Breast epithelium (tissue), 4 donors: Measurements from ENCODE around the gene ARHGAP44. TPM values are rescaled to one million over a fixed set of nuclear protein-coding genes. Genes with fewer than 3 reads are reported as not detected.

ENCODE experiments used
- DNase-seq, 2 donors: peaks; one replicate each; pipeline ENCODE4 v3.0.0-alpha.2; 2019; ENCODE audit warnings: low spot score in 2 of 2
- H3K27ac ChIP-seq, 2 donors: fragments of 200-600 bp; sonication (generic) in 1 of 2; one replicate each; pipeline ENCODE4 v1.5.1; 2016 to 2019; ENCODE audit warnings: mild to moderate bottlenecking in 1 of 2
- H3K27me3 ChIP-seq, 2 donors: fragments of 200-600 bp; sonication (generic) in 1 of 2; one replicate each; pipeline versions ENCODE4 v1.5.1 to v1.6.0; 2017 to 2019; ENCODE audit warnings: control low read depth in 1 of 2, mild to moderate bottlenecking in 1 of 2
- H3K36me3 ChIP-seq: fragments of 200-600 bp; one replicate; pipeline ENCODE4 v1.5.1; 2019
- H3K4me1 ChIP-seq, 2 donors: fragments of 200-600 bp; sonication (generic); one replicate each; pipeline ENCODE4 v1.5.1; 2016 to 2019; ENCODE audit warnings: control low read depth in 1 of 2
- H3K4me3 ChIP-seq, 3 donors: fragments of 200-600 bp; sonication (generic); 1 replicate in 2 of 3; 2 replicates in 1 of 3; pipeline ENCODE4 v1.5.1; 2016 to 2019; ENCODE audit warnings: mild to moderate bottlenecking in 3 of 3, moderate library complexity in 2 of 3
- H3K9me3 ChIP-seq, 2 donors: fragments of 200-600 bp; sonication (generic) in 1 of 2; one replicate each; pipeline ENCODE4 v1.5.1; 2016 to 2019; ENCODE audit warnings: control low read depth in 1 of 2
- POLR2A ChIP-seq: fragments of 450-650 bp; IDR thresholded peaks from one replicate; pipeline ENCODE4 v1.6.1; 2016; ENCODE audit warnings: antibody characterized with exemption, mild to moderate bottlenecking, moderate library complexity
- POLR2AphosphoS5 ChIP-seq, 3 donors: sonication (generic); formaldehyde crosslinking; IDR thresholded peaks; one replicate each; pipeline ENCODE4 v1.6.1; 2017; ENCODE audit warnings: antibody characterized with exemption in 3 of 3
- intact Hi-C: fragments of 100-400 bp; cut with DNase I; formaldehyde crosslinking; loops from one replicate; pipeline ENCODE4 v1.15.1; 2023; ENCODE audit warnings: low total_unique reads
- total RNA-seq, 3 donors: library from RNA; depleted of rRNA; stranded (reverse); fragments of >200 nt; gene quantifications; one replicate each; pipeline ENCODE4 v1.1.0, GENCODE V29; 2016
- TF ChIP-seq, protein P1 (sequence below), 3 donors: fragments of 450-650 bp; IDR thresholded peaks; one replicate each; pipeline ENCODE4 v1.5.1; 2016 to 2017; ENCODE audit warnings: antibody characterized with exemption in 3 of 3, mild to moderate bottlenecking in 3 of 3, moderate library complexity in 3 of 3

Gene ARHGAP44
- total RNA-seq, 3 donors from 2014 or later = 2.4 to 13.0 (median 4.9) TPM

DNA sequence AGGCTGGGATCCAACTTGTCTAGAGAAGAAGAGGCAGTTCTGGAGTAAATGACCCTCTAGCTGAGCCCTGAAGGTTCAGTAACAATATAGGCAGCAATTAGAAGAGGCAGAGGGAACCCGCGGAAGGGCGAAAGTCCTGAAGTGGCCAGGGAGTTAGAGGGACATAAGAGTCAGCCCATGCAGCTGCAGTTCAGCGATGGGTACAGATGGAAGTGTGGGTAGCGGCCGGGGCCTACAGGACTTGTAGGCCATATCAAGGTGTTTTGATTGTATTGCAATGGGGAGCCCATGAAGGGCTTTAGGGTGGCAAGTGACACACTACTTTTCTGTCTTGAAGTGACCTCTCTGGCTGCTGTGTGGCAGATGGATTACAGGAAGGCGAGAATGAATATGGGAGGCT is 225.5 kb downstream of the ARHGAP44 start:
- Histone ChIP-seq H3K36me3 (peaks cover 6% of the 10 kb centered on the region), H3K9me3 (no peaks in the 10 kb centered on the region), H3K4me3 (no peak overlapping the region), H3K27me3 (no peaks in the 10 kb centered on the region), H3K27ac (no peak overlapping the region), H3K4me1 (no peaks in the 10 kb centered on the region)
- TF ChIP-seq, protein P1, sequence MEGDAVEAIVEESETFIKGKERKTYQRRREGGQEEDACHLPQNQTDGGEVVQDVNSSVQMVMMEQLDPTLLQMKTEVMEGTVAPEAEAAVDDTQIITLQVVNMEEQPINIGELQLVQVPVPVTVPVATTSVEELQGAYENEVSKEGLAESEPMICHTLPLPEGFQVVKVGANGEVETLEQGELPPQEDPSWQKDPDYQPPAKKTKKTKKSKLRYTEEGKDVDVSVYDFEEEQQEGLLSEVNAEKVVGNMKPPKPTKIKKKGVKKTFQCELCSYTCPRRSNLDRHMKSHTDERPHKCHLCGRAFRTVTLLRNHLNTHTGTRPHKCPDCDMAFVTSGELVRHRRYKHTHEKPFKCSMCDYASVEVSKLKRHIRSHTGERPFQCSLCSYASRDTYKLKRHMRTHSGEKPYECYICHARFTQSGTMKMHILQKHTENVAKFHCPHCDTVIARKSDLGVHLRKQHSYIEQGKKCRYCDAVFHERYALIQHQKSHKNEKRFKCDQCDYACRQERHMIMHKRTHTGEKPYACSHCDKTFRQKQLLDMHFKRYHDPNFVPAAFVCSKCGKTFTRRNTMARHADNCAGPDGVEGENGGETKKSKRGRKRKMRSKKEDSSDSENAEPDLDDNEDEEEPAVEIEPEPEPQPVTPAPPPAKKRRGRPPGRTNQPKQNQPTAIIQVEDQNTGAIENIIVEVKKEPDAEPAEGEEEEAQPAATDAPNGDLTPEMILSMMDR (IDR thresholded peaks at IDR 0.05) = no peak
- TF ChIP-seq POLR2A (no peak), POLR2AphosphoS5 (IDR thresholded peaks at IDR 0.05) (no peak)
- DNase-seq = no peak
- intact Hi-C loops = no loop called here

DNA sequence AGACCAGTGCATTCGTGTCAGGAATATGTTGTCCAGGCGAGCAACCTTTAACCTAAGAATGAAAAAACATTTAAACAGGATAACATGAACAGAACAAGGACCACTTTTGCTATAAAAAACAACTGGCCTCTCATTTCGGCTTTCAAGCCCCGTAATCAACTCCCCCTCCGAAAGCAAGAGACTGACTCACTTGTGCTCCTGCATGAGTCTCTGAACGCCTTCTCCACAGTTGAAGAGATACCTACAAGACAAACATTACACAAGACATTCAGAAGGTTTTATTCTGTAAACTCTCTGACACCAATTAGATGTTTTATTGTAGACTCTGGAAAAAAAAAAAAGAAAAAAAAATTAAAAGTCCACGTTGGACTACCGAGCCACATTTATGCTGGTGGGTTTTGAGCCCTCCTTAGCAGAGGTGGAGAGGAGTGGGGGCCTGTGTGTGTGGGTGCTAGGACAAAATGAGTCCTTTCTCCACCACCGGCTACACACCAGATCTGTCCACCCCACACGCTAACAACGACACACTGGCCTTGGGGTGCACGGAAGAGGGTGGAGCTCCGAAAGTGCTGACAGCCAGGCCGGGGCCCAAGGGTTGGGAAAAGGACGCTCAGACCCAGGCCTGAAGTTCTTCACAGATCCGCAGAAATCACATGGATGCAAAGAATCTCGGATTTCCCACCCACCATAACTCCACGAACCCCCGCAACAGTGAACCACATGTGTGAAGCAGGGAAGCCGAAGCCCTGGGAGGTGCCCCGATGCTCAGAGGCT is 227.8 kb downstream of the ARHGAP44 start:
- no peaks in the 10 kb centered on the region for H3K9me3 ChIP-seq
- no peaks in the 10 kb centered on the region for H3K36me3 ChIP-seq
- intact Hi-C loops = no loop called here
- no peaks in the 10 kb centered on the region for H3K4me1 ChIP-seq
- H3K27ac ChIP-seq = peak overlapping the region; percentile 88
- H3K4me3 ChIP-seq = peak overlapping the region; percentile 67 to 97 (median 95)
- DNase-seq = no peak
- no peak for TF ChIP-seq POLR2AphosphoS5 (IDR thresholded peaks at IDR 0.05)
- TF ChIP-seq, protein P1 (IDR thresholded peaks at IDR 0.05) = no peak
- no peak for TF ChIP-seq POLR2A
- H3K27me3 ChIP-seq = no peaks in the 10 kb centered on the region

DNA sequence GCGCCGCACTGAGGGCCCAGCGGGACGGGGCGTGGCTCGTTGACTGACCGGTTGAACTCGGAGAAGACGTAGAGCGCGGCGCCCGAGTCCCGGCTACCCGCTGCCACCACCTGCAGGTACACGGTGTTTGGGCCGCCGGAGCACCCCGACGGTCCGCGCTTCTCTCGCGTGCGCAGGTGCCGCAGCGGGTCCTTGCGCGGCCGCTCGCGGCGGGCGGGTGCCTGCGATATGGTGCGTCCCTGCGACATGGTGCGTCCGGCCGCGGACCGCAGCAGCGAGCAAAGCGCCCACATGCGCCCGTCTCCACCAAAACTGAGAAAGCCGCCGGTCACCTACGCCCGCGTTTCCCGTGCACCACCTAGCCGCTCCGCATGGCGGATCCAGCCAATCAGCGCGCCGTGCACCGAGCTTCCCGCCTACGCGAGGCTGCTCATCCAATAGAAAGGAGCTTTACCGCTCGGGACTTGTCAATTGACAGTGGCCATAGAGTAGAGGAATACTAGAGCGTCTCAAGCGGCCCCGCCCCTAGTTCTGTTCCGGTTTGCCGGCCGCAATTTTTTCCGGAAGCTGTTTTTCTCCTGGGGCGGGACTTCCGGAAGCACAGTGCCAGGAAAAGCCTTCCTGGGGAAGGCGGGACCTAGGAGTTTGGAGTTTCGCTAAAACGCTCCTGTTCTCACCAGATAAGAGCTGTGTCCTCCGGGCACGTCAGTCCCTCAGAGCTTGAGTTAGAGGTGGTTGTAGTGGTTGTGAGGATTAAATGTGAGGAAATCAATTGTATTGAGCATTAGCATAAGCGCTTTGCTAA is 228.6 kb downstream of the ARHGAP44 start, which contains the start of gene ELAC2:
Gene ELAC2, minus strand, starts transcription at position 373 of the 805 bp plus-strand sequence. Its CDS starts 80 bp downstream, at position 293.
- intact Hi-C loops = no loop called here
- peak; percentile 46 for TF ChIP-seq POLR2A
- TF ChIP-seq POLR2AphosphoS5 (IDR thresholded peaks at IDR 0.05) = peak; percentile 17 to 77 (median 62)
- TF ChIP-seq, protein P1 (IDR thresholded peaks at IDR 0.05) = peak; percentile 13 to 28 (median 14)
- peak; percentile 96 to 98 for DNase-seq

DNA sequence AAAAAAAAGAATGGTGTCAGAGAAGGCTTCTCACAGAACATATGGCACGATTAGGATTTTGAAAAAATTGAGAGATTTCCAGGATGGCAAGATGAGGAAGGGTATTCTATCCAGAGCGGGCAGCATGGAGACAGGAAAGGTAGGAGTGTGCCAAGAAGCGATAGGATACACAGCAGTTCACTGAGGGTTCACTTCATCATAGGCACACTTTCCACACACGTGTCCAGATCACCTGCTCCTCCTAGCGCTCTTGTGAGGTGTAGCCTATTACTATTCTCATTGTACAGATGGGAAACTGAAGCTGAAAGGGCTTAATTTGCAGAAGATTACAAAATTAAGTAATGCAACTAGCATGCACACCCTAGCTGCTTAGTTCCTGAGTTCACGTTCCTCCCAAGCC is 234.7 kb downstream of the ARHGAP44 start:
- DNase-seq = no peak
- Histone ChIP-seq H3K4me3 (no peak overlapping the region), H3K27me3 (no peaks in the 10 kb centered on the region), H3K36me3 (no peaks in the 10 kb centered on the region), H3K9me3 (no peaks in the 10 kb centered on the region), H3K4me1 (no peaks in the 10 kb centered on the region), H3K27ac (no peak overlapping the region)
- intact Hi-C loops = no loop called here
- TF ChIP-seq, protein P1 (IDR thresholded peaks at IDR 0.05) = no peak
- TF ChIP-seq POLR2A = no peak

More for the DNA sequence above, 228.6 kb downstream of the ARHGAP44 start, which contains the start of gene ELAC2:
- Histone ChIP-seq H3K4me1 (no peaks in the 10 kb centered on the region), H3K36me3 (no peaks in the 10 kb centered on the region), H3K9me3 (no peaks in the 10 kb centered on the region), H3K27me3 (no peaks in the 10 kb centered on the region), H3K4me3 (peak within 1 kb of the TSS; percentile 67 to 97 (median 95)), H3K27ac (peak within 1 kb of the TSS; percentile 88)
